Stimulated activated CD8-positive, alpha-beta memory T cell treated with anti-CD3 and anti-CD28 coated beads, Interleukin-12 subunit alpha, Interleukin-12 subunit beta, amount 100 ng/mL, for 1 hour (primary cell): ENCODE data around the gene RASAL2.
"Not testable (repeated sequence)": the region's sequence is repeated elsewhere in the genome, so short reads cannot be mapped to it uniquely, and the experiment has no call there.

ENCODE experiments used
- DNase-seq: peaks from one replicate; pipeline ENCODE4 v3.0.0-alpha.2; 2020; ENCODE audit warnings: low read depth

The RASAL2 gene

DNA sequence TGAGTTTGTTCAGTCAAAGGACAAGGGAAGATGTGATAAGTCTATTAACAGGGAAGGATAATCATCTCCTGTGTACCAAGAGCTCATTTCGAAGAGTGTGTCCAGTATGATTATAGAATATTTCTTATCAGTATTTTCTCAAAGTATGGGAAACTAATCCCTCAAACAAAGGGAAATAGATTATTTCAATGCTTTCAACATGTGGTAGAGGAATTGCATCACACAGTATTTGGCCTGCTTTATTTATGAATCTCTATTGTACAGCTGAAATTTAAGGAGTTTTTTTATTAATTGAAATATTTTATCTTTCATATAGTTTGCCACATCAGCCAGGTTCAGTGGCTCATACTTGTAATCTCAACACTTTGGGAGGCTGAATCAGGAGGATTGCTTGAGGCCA is 251.9 kb downstream of the RASAL2 start:
- DNase-seq = no peak

DNA sequence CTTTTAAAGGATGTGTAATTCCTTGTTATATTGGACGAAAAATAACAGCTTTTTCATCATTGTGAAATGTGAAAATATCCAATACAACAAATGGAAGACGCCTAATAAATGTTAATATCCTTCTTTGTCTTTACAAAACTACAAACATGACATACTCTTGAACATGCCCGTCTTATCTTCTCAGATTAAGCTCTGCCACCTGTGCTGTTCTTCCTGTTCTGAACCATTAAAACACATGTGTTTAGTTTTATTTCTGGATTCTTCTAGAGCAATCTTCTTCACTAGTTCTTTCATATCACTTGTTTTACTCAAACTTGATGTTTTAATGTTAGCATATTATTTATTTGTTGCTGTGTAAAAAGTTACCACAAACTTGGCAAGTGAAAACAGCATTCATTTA is 255.9 kb downstream of the RASAL2 start:
- DNase-seq = no peak

DNA sequence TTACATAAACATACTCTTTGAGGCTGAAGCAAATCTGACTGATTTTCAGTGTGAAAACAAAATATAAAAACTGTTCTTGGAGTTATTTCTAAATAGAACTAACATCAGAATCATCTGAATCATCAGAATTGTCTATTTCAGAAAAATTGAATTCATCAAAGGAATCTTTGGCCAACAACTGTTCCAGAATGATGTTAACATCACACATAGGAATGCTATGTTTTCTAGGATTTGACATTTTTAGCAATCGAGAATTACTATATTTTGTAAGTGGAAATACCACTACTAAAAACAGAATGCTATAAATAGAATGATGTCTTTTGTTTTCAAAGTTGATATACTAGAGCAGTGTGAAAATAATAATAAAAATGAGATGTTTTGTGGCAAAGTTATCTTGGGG is 258.0 kb downstream of the RASAL2 start:
- not testable (repeated sequence) for DNase-seq

DNA sequence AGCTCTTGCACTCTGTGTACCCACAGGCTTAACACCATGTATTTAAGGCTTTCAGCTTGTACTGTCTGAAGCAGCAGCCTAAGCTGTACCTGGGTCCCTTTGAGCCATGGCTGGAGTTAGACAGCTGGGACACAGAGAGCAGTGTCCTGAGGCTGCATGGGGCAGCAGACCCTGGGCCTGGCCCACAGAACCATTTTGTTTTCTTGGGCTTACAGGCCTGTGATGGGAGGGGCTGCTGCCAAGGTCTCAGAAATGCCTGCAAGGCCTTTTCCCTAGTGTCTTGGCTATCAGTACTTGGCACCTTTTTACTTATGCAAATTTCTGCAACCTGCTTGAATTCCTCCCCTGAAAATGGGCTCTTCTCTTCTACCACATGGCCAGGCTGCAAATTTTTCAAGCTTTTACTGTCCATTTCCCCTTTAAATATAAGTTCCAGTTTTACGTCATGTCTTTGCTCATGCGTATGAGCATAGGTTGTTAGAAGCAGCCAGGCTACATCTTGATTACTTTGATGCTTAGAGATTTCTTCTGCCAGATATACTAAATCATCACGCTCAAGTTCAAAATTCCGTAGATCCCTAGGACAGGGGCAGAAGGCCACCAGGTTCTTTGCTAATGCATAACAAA is 259.0 kb downstream of the RASAL2 start:
- no peak for DNase-seq

DNA sequence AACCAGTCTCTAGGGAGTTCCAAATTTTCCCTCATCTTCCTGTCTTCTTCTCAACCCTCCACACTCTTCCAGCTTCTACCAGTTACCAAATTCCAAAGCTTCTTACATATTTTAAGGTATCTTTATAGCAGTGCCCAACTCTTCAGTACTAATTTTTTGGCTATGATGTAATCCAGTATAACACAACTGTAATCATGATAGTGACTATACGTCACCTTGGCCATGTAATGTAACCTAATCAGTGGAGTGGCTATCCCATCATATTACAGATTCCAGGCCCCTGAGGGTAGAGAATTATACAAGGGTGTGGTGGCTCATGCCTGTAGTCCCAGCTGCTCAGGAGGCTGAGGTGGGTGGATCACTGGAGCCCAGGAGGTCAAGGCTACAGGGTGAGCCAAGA is 259.6 kb downstream of the RASAL2 start:
- no peak for DNase-seq

DNA sequence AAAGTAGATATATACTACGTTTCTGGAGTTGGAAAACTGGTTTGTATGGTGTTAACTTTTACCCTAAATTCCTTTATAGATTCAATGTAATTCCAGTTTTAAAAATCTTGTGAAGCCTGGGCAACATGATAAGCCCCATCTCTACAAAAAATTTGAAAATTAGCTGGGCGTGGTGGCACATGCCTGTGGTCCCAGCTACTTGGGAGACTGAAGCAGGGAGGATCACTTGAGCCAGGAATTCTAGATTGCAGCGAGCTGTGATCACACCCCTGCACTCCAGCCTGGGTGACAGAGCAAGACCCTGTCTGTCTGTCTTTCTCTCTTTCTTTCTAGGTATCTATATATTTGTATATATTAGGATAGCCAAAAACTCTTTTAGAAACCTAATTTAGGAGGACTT is 260.9 kb downstream of the RASAL2 start:
- DNase-seq = no peak

DNA sequence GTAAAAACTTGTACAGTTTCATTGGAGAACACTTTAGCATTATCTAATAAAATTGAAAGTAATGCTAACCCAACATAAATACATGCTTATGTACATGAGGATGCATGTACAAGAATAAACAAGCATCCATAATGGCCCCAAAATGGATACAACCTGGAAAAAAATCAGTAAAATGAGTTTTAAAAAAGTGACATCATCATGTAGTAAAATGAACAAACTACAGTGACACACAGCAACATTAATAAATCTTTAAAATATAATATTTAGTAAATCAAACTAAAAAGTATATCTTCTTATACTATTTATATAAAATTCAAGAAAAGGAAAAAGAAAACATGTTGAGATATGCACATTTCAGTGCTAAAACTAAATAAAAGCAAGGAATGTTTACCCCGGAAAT is 262.4 kb downstream of the RASAL2 start:
- no peak for DNase-seq

DNA sequence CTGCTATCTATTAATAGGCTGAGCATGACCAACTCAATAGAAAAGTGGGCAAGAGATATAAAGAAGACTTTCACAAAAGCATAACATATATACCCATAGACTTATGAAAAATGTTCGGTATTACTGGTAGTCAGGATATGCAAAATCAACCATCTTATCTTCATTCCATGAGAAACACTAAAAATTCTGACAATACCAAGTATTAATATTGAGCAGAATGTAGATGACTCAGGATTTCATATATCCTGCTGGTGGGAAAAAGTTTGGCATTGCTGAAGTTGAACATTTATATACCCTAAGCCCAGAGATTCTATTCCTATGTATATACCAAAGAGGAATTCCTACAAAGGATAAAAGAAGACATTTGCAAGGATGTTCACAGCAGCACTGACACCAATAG is 264.6 kb downstream of the RASAL2 start:
- no peak for DNase-seq

DNA sequence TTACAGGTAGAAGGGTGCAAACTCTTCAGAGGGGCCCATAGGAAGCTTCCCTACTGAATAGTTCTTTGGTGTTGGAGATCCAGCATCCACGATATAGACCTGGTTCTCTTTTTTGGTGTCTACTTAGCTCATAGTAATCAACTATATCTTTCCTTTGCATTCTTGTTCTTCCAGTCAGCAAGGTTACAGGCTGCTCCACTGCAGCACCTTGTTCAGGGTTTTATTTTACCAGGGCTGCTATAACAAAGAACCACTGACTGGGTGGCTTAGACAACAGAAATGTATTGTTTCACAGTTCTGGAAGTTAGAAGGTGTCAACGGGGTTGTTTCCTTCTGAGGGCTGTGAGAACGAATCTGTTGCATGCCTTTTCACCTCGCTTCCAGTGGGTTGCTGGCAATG is 266.5 kb downstream of the RASAL2 start:
- DNase-seq = no peak

DNA sequence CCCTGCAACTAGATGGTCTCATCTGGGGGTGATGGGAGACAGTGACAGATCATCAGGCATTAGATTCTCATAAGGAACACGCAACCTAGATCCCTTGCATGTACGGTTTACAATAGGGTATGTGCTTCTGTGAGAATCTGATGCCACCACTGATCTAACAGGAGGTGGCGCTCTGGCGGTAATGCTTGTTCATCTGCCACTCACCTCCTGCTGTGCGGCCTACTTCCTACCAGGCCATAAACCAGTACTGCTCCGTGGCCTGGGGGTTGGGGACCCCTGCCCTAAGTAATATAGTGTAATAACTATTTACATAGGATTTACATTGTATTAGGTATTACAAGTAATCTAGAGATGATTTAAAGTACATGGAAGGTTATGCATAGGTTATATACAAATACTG is 267.9 kb downstream of the RASAL2 start:
- no peak for DNase-seq

DNA sequence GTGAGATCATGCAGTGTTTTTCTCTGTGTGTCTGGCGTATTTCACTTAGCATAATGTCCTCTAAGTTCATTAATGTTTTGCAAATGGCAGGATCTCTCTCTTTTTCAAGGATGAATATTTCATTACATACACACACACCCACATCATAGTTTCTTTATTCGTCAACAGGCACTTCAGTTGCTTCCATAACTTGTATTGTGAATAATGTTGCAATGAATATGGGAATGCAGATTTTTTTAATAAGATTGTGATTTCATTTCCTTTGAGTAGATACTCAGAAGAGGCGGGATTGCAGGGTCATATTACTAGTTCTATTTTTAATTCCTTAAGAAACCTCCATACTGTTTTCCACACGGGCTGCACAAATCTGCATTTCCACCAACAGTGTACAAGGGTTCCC is 268.8 kb downstream of the RASAL2 start:
- no peak for DNase-seq

DNA sequence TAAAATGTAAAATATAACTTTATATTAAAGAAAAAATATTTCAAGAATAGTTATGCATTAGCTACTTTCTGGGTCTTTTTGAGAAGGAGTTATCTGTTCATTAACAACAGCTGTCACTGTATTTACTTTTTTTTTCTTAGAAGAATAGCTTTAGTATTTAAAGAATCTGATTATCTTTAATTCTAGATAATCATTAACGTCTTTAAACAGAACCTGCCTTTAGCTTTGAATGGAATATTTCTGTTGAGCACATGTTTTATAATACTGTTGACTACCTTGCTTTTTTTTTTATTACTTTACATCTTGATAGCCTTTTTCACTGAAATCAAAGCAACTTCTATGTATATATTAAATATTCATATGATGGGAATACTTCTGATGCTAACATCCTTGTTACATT is 270.9 kb downstream of the RASAL2 start:
- no peak for DNase-seq

DNA sequence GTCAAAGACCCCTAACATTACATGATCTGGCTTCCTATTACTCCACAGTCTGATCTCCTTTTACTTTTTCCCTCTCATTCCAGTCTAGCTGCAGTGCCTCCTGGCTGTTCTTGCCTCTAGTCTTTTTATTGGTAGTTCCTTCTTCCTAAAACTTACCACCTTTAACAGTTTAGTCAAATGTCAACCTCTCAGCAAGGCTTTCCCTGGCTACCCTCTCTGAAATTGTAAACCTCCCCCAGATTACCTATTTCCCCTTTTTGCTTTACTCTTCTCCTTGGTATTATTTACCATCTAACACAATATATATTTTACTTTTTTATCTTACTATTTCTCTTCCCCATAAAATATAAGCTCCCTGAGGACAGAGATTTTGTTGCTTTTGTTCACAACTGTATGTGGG is 273.2 kb downstream of the RASAL2 start:
- DNase-seq = no peak

DNA sequence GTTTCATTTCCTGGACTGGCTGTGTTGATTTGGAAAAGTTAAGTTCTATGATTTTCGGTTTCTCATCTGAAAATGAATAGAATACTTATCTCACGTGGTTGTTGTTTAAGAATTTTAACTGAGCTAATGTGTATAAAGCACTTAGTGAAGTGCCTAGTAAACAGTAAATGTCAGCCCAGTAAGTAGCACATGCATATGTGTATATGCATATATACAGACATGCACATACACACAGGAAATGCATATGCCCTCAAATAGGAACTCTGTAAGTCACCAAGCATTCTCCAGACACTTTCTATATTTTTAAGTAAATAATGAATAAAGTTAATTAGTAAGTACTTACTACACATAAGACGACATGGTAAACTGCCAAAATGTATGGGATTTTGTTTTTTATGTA is 274.3 kb downstream of the RASAL2 start:
- DNase-seq = no peak

DNA sequence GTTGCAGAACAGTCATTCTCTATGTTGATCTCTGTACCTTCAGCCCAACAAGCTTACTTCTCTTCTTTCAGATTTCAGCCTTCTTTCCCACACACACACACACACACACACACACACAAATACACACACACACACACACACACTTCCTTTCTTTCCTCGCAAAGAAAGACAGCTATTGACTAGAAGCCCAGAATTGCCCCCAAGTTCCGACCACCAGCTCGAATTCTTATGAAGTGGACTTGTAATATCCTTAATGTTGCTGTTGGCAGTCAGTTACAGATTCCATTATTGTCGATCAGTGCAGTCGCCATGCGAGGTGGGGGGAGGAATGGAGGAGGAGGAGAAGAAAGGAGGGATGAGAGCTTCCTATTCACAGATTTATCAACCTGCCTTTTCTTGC is 277.3 kb downstream of the RASAL2 start:
- no peak for DNase-seq

DNA sequence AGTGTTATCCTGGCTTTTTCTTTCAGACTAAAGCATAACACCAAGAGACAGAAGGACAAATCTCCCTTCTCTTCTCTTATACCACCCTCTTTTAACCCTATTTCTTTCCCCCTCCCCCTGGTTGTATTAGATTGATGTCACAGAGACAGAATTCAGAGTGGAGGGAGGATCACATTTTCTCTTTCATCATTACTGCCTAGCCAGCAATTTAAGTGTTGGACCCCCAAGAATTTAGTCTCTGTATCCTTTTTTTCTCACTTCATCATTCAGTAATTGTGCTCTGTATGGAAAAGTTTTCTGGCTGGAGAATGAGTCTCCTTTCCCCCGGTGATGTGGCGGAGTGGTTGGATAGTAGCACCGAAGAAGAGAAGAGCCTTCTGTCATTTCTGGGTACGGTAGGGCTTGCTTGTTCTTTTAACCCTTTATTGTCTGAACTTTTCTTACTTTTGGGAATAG is 278.1 kb downstream of the RASAL2 start:
- no peak for DNase-seq

DNA sequence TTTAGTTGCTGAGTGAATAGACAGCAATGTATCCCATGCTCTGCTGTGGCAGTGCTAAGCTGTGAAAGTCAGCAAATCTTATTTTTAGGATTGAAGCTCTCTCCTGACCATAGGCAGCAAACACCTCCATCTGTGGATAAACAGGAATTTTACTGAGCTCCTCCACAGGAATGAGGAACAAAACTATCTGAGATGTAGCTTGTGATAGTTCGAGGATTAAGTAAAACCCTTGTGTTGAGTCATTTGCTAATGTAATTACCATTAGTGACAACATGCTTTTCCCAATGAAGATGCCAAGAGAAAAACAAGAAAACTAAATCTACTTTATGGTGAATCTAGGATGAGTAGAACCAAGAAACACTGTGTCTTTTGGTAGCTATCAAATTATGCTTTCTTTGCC is 280.1 kb downstream of the RASAL2 start:
- DNase-seq = no peak

DNA sequence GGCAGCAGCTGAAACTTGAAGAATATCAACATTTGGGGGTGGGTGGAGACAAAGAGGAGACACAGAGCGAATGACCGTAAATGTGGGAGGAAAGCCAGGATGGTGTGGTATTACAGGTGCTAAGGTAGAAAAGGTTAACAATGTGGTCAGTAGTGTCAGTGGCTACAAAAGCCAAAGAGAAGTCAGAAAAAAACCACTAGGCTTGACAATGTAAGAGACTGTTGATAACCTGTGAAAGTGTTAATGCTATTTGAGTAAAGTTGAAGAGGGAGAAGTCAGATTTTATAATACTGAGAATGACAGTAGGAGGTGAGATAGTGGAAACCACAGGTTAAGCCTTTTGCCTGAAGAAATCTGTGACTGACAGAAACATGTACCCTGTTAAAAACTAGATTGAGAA is 282.1 kb downstream of the RASAL2 start:
- DNase-seq = no peak

DNA sequence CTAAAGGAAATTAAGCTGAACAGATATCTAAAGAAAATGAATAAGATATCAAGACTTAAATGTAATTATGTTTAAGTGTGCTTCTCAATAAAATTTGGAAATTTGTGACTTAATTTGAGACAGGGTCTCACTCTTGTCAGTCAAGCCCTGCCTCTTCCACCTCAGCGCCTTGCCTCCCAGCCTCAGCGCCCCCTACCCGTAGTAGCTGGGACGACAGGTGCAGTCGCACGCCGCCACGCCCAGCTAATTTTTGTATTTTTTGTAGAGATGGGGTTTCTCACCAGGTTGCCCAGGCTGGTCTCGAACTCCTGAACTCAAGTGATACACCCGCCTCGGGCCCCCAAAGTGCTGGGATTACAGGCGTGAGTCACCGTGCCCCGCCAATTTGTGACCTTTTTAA is 285.9 kb downstream of the RASAL2 start:
- DNase-seq = no peak

DNA sequence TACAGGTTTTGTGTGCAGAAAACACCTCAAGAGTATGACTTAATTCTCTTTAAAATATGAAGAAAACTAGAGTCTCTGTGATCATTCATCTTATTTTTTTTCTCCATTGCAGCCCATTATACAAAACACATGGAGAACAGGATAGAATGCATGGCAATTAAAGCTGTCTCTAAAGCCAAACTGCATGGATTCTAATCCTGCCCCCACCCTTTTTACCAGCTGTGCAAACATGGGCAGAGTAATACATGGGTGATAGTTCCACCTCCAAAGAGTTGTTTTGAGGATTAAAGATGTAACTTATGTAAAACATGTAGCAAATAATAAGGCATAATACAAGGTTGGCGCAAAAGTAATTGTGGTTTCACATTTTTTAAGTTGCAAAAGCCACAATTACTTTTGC is 288.5 kb downstream of the RASAL2 start:
- no peak for DNase-seq

DNA sequence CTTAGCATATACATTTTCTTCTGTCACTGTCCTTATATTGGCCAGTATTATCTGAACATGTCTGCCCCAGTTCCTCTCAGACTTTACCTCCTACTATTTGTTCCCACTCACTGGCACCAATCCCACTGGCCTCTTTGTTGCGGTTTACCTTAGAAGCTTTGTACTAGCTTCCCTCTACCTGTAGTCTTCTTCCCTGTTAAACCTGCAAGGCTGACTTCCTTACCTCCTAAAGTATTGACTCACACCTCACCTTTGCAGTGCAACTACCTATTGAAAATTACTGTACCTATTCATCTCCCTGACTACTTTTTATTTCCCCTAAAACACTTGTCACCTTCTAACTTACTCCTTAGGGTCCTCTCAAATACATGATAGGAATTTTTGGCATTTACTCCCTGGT is 291.8 kb downstream of the RASAL2 start:
- DNase-seq = no peak

DNA sequence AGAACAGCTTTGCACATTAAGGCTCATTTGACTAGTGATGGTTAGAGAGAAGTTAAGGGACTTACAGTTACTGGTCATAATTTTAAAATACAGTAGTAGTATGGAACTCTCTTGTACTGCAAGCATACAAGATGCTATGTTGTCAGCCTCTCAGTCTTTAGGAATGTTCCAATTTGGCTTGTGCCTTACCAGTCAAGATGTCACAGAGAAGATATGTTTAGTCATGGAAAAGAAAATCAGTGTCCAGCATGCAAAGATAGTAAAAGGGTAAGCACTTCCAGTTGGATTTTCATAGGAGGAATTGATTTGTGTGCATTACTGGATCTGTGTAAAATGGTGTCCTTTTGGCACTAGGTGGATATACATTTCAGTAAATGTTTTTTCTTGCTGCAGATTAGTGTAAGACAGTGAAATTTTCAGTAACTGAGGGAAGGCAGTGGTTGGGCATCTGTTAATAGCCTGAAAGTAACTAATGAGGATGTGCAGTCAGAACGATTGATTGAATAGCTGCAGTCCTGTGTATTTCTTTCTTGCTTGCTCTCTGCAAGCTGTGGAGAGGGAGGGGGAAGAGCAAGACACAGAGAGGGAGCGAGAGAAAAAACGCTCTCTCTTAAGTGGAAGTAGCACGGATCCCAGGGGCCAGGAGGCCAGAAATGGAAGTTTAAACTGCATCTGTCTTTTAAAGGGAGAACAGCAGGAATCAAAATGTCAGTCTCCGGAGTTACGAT is 294.7 kb downstream of the RASAL2 start:
- DNase-seq = no peak

DNA sequence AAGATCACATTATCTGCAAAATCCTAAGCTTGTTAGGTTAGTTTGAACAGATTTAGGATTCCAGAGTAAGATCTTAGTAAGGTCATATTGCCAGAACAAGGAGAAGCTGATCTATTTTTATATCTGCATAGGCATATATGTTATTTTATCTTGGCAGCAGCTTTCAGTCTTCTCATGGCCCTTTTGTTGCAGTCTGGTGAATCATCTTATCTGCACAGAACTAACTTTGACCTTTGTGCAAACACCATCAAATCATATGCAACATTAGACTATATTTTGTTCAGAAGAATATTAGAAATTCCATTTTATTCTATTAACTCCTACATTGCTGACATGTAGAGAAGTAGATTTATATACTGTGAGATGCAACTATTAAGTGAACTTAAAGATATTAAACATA is 295.5 kb downstream of the RASAL2 start:
- no peak for DNase-seq

DNA sequence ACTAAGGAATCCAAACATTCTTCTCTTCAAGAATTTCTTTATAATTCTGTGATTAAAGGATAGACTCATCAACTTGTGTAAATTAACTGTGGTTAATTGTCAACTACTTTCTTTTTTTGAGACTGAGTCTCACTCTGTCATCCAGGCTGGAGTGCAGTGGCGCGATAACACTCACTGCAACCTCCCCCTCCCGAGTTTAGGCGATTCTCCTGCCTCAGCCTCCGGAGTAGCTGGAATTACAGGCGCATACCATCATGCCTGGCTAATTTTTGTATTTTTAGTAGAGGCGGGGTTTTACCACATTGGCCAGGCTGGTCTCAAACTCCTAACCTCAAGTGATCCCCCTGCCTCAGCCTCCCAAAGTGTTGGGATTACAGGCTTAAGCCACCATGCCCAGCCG is 296.4 kb downstream of the RASAL2 start:
- not testable (repeated sequence) for DNase-seq
